Measurements from ENCODE around the gene RAMP3.

The RAMP3 gene

DNA sequence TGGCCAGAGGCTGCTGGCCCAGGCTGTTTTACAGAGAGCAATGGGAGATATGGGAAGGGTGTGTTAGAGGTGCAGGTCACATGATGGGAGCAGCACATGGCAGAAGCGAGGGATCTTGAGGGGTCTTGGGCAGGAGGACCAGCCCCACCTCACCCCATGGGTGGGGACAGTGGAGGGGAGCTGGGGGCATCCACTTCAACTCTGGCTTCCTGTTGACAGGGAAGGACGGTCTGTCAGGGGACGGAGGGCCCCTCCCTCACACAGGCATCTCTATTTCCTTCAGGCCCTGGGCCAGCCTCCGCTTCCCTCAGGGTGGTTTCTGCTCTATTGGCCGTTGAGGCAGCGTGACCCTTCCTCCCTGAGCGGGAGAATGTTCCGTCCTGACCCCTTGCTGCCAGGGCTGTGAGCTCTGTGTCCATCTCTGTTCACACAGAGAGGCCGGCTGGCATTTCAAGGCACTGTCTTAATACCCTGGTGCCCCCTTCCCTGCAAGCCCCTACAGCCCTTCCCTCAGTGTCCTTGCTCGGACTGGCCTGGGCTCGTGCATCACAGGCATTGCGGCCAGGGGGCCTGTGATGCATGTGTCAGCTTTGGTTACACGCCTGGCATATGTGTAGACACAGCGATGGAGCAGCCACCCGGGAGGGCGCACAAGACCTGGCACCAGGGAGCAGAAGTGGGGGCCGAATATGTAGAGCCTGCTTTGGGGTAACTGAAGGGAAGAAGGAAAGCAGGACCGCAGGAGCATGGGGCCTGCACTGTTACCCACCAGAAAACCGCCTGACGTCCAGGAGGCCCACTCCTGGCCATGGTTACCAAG lies 31.8 kb downstream of the RAMP3 start:
- Histone ChIP-seq H3K79me2 (no peaks in the 10 kb centered on the region), H3K36me3 (ENCODE audit: control insufficient read depth, insufficient read depth, low read length) (no peaks in the 10 kb centered on the region)

DNA sequence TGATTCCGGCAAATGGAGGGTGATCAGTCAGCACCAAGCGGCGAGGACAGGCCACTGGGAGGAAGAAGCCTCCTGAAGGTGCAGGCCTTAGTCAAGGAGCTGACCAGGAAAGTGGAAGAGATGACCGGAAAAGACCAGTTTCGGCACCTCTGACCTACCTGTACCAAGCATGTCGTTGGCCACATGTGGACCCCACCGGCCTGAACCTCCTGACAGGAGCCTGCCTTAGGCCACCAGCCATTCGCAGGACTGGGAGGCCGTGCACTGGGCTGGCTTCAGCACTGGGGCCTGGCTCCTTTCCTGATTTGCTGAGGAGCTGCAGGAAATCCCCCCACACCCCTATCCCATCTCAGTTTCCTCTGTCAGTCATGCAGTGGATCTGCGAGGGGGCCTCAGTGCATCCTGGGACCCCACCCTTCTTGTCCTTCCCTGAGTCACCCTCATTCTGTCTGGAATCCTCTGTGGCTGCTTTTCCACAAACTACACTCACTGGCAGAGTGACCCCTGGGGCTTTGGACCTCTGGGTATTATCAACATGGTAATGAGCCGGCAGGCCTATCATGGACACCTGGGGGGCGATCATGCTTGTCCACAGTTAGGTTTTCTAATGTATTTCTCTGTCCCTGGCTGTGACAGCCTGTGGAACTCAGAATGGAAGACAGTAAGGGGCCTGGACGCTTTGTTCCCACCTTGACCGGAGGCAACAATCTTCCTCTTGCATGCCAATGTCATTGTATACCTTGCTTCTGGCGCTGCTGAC lies 33.0 kb downstream of the RAMP3 start:
- no peak for TF ChIP-seq CTCF (IDR thresholded peaks at IDR 0.05)
- H3K4me3 ChIP-seq (ENCODE audit: low read depth, low read length) = no peak overlapping the region

More for the DNA sequence above, 31.8 kb downstream of the RAMP3 start:
- H3K27me3 ChIP-seq (ENCODE audit: control insufficient read depth, insufficient read depth, low read length) = no peaks in the 10 kb centered on the region
- H3K4me2 ChIP-seq (ENCODE audit: low read length) = no peak overlapping the region
- H3K27ac ChIP-seq = no peak overlapping the region
- no peak for TF ChIP-seq CTCF (IDR thresholded peaks at IDR 0.05)
- no peaks in the 10 kb centered on the region for H3K9me3 ChIP-seq (ENCODE audit: control insufficient read depth, low read length)
- no peak overlapping the region for H3K9ac ChIP-seq
- H3K4me3 ChIP-seq (ENCODE audit: low read depth, low read length) = no peak overlapping the region
- H2AFZ ChIP-seq = no peak overlapping the region
- H3K4me1 ChIP-seq = no peaks in the 10 kb centered on the region

GRCh38 chr7:45191396-45191795 lies 33.8 kb downstream of the RAMP3 start:
- Histone ChIP-seq H3K4me3 (ENCODE audit: low read depth, low read length) (no peak overlapping the region), H3K27me3 (ENCODE audit: control insufficient read depth, insufficient read depth, low read length) (no peaks in the 10 kb centered on the region), H2AFZ (no peak overlapping the region), H3K4me1 (no peaks in the 10 kb centered on the region), H3K36me3 (ENCODE audit: control insufficient read depth, insufficient read depth, low read length) (no peaks in the 10 kb centered on the region), H3K4me2 (ENCODE audit: low read length) (no peak overlapping the region), H3K79me2 (no peaks in the 10 kb centered on the region), H3K9me3 (ENCODE audit: control insufficient read depth, low read length) (no peaks in the 10 kb centered on the region), H3K9ac (no peak overlapping the region), H3K27ac (no peak overlapping the region)
- no peak for TF ChIP-seq CTCF (IDR thresholded peaks at IDR 0.05)

More for the DNA sequence above, 33.0 kb downstream of the RAMP3 start:
- Histone ChIP-seq H3K9ac (no peak overlapping the region), H3K27me3 (ENCODE audit: control insufficient read depth, insufficient read depth, low read length) (no peaks in the 10 kb centered on the region), H3K36me3 (ENCODE audit: control insufficient read depth, insufficient read depth, low read length) (no peaks in the 10 kb centered on the region), H2AFZ (no peak overlapping the region), H3K9me3 (ENCODE audit: control insufficient read depth, low read length) (no peaks in the 10 kb centered on the region), H3K4me1 (no peaks in the 10 kb centered on the region), H3K79me2 (no peaks in the 10 kb centered on the region), H3K4me2 (ENCODE audit: low read length) (no peak overlapping the region), H3K27ac (no peak overlapping the region)

- Histone ChIP-seq H3K9me3 (ENCODE audit: control insufficient read depth, low read length) (no peaks in the 10 kb centered on the region), H3K27ac (no peak overlapping the region), H2AFZ (no peak overlapping the region), H3K36me3 (ENCODE audit: control insufficient read depth, insufficient read depth, low read length) (no peaks in the 10 kb centered on the region), H3K4me2 (ENCODE audit: low read length) (no peak overlapping the region), H3K27me3 (ENCODE audit: control insufficient read depth, insufficient read depth, low read length) (no peaks in the 10 kb centered on the region), H3K9ac (no peak overlapping the region), H3K4me3 (ENCODE audit: low read depth, low read length) (no peak overlapping the region), H3K4me1 (no peaks in the 10 kb centered on the region), H3K79me2 (no peaks in the 10 kb centered on the region)
- TF ChIP-seq CTCF (IDR thresholded peaks at IDR 0.05) = no peak
Observed at GRCh38 chr7:45192621-45193041, 35.0 kb downstream of the RAMP3 start.
